Stimulated activated CD4-positive, alpha-beta T cell treated with anti-CD3 and anti-CD28 coated beads, Interleukin-2, amount 100 ng/mL, for 48 hours (primary cell): ENCODE measurements around the gene ANKRD34C.
"Not testable (repeated sequence)": the region's sequence is repeated elsewhere in the genome, so short reads cannot be mapped to it uniquely, and the experiment has no call there.

ENCODE experiments used
- DNase-seq, 2 donors: peaks; one replicate each; pipeline ENCODE4 v3.0.0-alpha.2; 2020

The ANKRD34C gene

GRCh38 chr15:79311901-79312553 lies 29.5 kb downstream of the ANKRD34C start:
- no peak for DNase-seq

- no peak for DNase-seq
Measured at GRCh38 chr15:79314186-79314585, 31.7 kb downstream of the ANKRD34C start.

- DNase-seq = no peak
Measured at GRCh38 chr15:79314811-79315210, 32.3 kb downstream of the ANKRD34C start.

GRCh38 chr15:79315623-79316328 lies 33.3 kb downstream of the ANKRD34C start:
- DNase-seq = no peak

GRCh38 chr15:79316864-79317263 lies 34.3 kb downstream of the ANKRD34C start:
- no peak for DNase-seq

- not testable (repeated sequence) for DNase-seq
Measured at GRCh38 chr15:79319973-79320372, 37.5 kb downstream of the ANKRD34C start.

- DNase-seq = no peak
Measured at GRCh38 chr15:79321876-79322275, 39.4 kb downstream of the ANKRD34C start.

GRCh38 chr15:79322306-79322705 lies 39.8 kb downstream of the ANKRD34C start:
- no peak for DNase-seq

GRCh38 chr15:79322945-79323344 lies 40.4 kb downstream of the ANKRD34C start:
- no peak for DNase-seq

- no peak for DNase-seq
Measured at GRCh38 chr15:79329171-79329611, 46.7 kb downstream of the ANKRD34C start.
